Upper lobe of right lung (tissue), 1 donor: Measurements from ENCODE around the gene CDC42BPA. TPM values are rescaled to one million over a fixed set of nuclear protein-coding genes. Genes with fewer than 3 reads are reported as not detected.
"Not testable (repeated sequence)": the region's sequence is repeated elsewhere in the genome, so short reads cannot be mapped to it uniquely, and the experiment has no call there.

Experiments
- ATAC-seq: fragments of 200-7000 bp; cut with Tn5 transposase; one replicate; pipeline ENCODE4 v1.9.1; 2020; ENCODE audit warnings: mild to moderate bottlenecking, moderate library complexity
- DNase-seq: peaks from one replicate; pipeline ENCODE4 v3.0.0-alpha.2; 2020
- H3K27ac ChIP-seq: fragments of 200-600 bp; one replicate; pipeline ENCODE4 v1.8.0; 2022
- H3K27me3 ChIP-seq: fragments of 200-600 bp; one replicate; pipeline ENCODE4 v1.8.0; 2022; ENCODE audit warnings: mild to moderate bottlenecking
- H3K36me3 ChIP-seq: fragments of 200-600 bp; one replicate; pipeline ENCODE4 v1.8.0; 2022
- H3K4me1 ChIP-seq: fragments of 200-600 bp; one replicate; pipeline ENCODE4 v1.8.0; 2022
- H3K4me3 ChIP-seq: fragments of 200-600 bp; one replicate; pipeline ENCODE4 v1.8.0; 2022; ENCODE audit warnings: mild to moderate bottlenecking
- H3K9me3 ChIP-seq: fragments of 200-600 bp; one replicate; pipeline ENCODE4 v1.8.0; 2022
- CTCF ChIP-seq: fragments of 200-600 bp; IDR thresholded peaks from one replicate; pipeline ENCODE4 v1.8.0; 2022; ENCODE audit warnings: antibody characterized with exemption
- intact Hi-C: fragments of 100-400 bp; cut with DNase I; formaldehyde crosslinking; loops from one replicate; pipeline ENCODE4 v1.11.0; 2022
- total RNA-seq: library from RNA; stranded (reverse); fragmentation: NEBNext Ultra II Directional; extraction: Animal tissue kit (Norgen Biotek cat#: 25700); gene quantifications from one replicate; pipeline ENCODE4 v1.2.1, GENCODE V29; 2021
- donor health status: DM: no; HTN: yes; CAD: no; lungs with severe emphysema.

Gene CDC42BPA
- total RNA-seq, 1 donor from 2014 or later: 41.8 TPM

- no peaks in the 10 kb centered on the region for H3K9me3 ChIP-seq
- TF ChIP-seq CTCF: no peak
- no peak overlapping the region for H3K27ac ChIP-seq
- H3K27me3 ChIP-seq: no peaks in the 10 kb centered on the region
- H3K4me3 ChIP-seq: no peak overlapping the region
- intact Hi-C loops: no loop called here
- no peak for ATAC-seq
- H3K36me3 ChIP-seq: no peaks in the 10 kb centered on the region
- peaks cover 22% of the 10 kb centered on the region for H3K4me1 ChIP-seq
- DNase-seq: no peak
Observed at GRCh38 chr1:227297073-227297793, 21.1 kb downstream of the CDC42BPA start.

- intact Hi-C loops: no loop called here
- ATAC-seq: no peak
Observed at GRCh38 chr1:227295609-227296008, 22.7 kb downstream of the CDC42BPA start.

GRCh38 chr1:227285745-227286144 is 32.5 kb downstream of the CDC42BPA start:
- intact Hi-C loops: no loop called here
- no peaks in the 10 kb centered on the region for H3K9me3 ChIP-seq
- no peak for TF ChIP-seq CTCF
- ATAC-seq: no peak
- no peaks in the 10 kb centered on the region for H3K36me3 ChIP-seq
- H3K27ac ChIP-seq: no peak overlapping the region
- DNase-seq: no peak
- H3K4me1 ChIP-seq: no peaks in the 10 kb centered on the region
- H3K27me3 ChIP-seq: no peaks in the 10 kb centered on the region
- H3K4me3 ChIP-seq: no peak overlapping the region

More at GRCh38 chr1:227295609-227296008, 22.7 kb downstream of the CDC42BPA start:
- TF ChIP-seq CTCF: no peak
- H3K4me3 ChIP-seq: no peak overlapping the region
- H3K36me3 ChIP-seq: no peaks in the 10 kb centered on the region
- H3K27ac ChIP-seq: no peak overlapping the region
- H3K27me3 ChIP-seq: no peaks in the 10 kb centered on the region
- DNase-seq: no peak
- peaks cover 22% of the 10 kb centered on the region for H3K4me1 ChIP-seq
- H3K9me3 ChIP-seq: no peaks in the 10 kb centered on the region

- Histone ChIP-seq H3K9me3 (no peaks in the 10 kb centered on the region), H3K4me1 (no peaks in the 10 kb centered on the region), H3K27me3 (no peaks in the 10 kb centered on the region), H3K4me3 (no peak overlapping the region), H3K36me3 (no peaks in the 10 kb centered on the region), H3K27ac (no peak overlapping the region)
- DNase-seq: no peak
- ATAC-seq: no peak
- TF ChIP-seq CTCF: no peak
- intact Hi-C loops: no loop called here
Observed at GRCh38 chr1:227281371-227281770, 36.9 kb downstream of the CDC42BPA start.

- ATAC-seq (no peak), DNase-seq (no peak)
- Histone ChIP-seq H3K9me3 (no peaks in the 10 kb centered on the region), H3K4me1 (no peaks in the 10 kb centered on the region), H3K36me3 (no peaks in the 10 kb centered on the region), H3K27me3 (no peaks in the 10 kb centered on the region), H3K4me3 (no peak overlapping the region), H3K27ac (no peak overlapping the region)
- TF ChIP-seq CTCF: no peak
- intact Hi-C loops: no loop called here
Observed at GRCh38 chr1:227280836-227281235, 37.5 kb downstream of the CDC42BPA start.

- H3K4me1 ChIP-seq, H3K27ac ChIP-seq, DNase-seq, ATAC-seq, H3K4me3 ChIP-seq, H3K27me3 ChIP-seq, intact Hi-C loops, H3K9me3 ChIP-seq, H3K36me3 ChIP-seq: not testable (repeated sequence)
Observed at GRCh38 chr1:227276156-227276693, 42.1 kb downstream of the CDC42BPA start.
